ENCODE measurements around the gene SLC39A11.
"Not testable (repeated sequence)": the region's sequence is repeated elsewhere in the genome, so short reads cannot be mapped to it uniquely, and the experiment has no call there.

The SLC39A11 gene

GRCh38 chr17:72846399-72846798, 246.1 kb downstream of the SLC39A11 start:
- DNase-seq (ENCODE audit: low read depth in 4 of 4, low spot score in 1 of 4) = no peak

- DNase-seq (ENCODE audit: low read depth in 4 of 4, low spot score in 1 of 4) = no peak
These were observed 248.9 kb downstream of the SLC39A11 start for GRCh38 chr17:72843591-72843990.

DNA sequence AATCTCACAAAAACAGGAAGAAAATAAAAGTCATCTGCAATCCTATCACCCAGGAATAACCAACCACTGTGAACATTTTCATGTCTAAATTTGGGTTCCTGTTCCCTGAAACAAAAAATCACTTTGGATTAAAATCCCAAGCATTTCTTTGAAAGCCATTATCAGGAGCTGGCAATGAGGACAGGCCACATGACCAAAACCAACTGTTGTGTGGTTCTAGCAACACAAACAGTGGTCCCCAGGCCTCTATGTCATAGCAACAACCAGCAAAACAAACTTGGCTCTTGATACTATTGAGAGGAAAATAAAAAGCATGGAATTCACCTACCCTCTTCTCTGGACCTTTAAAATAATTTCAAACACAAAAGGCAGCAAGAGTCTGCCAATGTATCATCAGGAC, 252.5 kb downstream of the SLC39A11 start:
- no peak for DNase-seq (ENCODE audit: low read depth in 4 of 4, low spot score in 1 of 4)

- no peak for DNase-seq (ENCODE audit: low read depth in 4 of 4, low spot score in 1 of 4)
These were observed 253.3 kb downstream of the SLC39A11 start for GRCh38 chr17:72839131-72839725.

GRCh38 chr17:72838581-72838980, 253.9 kb downstream of the SLC39A11 start:
- DNase-seq (ENCODE audit: low read depth in 4 of 4, low spot score in 1 of 4) = no peak

DNA sequence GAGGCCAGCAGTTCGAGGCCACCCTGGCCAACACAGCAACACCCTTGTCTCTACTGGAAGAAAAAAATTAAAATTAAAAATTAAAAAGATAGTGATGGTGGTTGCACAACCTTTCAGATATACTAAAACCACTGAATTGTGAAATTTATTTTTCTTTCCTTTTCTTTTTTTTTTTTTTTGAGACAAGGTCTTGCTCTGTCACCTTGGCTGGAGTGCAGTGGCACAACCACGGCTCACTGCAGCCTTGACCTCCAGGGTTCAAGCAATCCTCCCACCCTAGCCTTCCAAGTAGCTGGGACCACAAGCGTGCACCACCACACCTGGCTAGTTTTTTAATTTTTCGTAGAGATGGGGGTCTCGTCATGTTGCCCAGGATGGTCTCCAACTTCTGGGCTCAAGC, 254.4 kb downstream of the SLC39A11 start:
- no peak for DNase-seq (ENCODE audit: low read depth in 4 of 4, low spot score in 1 of 4)

GRCh38 chr17:72837335-72837734, 255.2 kb downstream of the SLC39A11 start:
- DNase-seq (ENCODE audit: low read depth in 4 of 4, low spot score in 1 of 4) = no peak

DNA sequence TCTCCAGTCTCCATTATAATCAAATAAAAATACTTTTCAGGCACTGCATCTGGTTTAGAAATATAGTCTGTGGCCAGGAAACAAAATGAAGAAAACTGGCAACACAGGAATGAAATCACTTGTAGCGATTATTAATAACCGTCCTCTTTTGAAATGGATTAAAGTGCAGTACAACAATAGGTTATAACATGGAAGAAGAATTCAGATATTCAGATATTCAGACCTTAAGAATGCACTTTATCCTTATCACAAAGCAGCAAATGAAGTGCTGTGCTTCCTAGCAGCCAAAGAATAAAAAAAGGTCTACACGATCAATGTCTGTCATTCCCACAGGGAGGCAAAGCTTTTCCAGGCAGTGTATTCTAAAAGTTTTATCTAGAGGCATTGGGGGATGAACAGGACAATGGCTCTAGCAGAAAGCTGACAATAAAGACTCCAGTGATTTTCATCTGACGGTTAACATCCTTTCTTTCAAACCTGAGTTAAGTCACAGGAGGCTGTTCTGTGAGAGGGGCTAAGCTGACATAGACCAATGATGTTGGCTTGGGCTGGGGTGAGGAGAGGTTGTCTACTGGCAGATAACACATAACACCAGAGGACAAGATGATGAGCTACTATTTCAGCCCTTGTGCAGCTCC, 259.2 kb downstream of the SLC39A11 start:
- no peak for DNase-seq (ENCODE audit: low read depth in 4 of 4, low spot score in 1 of 4)

GRCh38 chr17:72832306-72832705, 260.2 kb downstream of the SLC39A11 start:
- no peak for DNase-seq (ENCODE audit: low read depth in 4 of 4, low spot score in 1 of 4)

DNA sequence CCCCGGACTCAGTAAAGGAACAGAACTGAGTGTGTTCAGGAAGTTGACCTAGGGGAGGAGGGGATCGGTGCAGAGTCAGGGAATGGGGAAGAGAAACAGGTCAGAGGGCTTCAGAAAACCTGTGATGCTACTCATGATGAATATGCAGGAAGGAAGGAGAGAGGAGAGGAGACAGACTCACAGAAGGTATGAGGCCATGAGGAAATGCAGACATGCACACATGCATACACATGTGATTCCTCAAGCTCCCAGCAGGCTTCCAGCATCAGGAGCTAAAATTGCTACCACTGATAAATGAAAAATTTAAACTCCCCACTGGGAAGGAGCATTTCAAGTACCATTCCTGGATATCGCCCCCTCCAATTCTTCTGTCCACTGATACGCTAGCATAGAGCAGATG, 262.6 kb downstream of the SLC39A11 start:
- DNase-seq (ENCODE audit: low read depth in 4 of 4, low spot score in 1 of 4) = no peak

- no peak for DNase-seq (ENCODE audit: low read depth in 4 of 4, low spot score in 1 of 4)
These were observed 265.9 kb downstream of the SLC39A11 start for GRCh38 chr17:72826602-72827001.

- DNase-seq (ENCODE audit: low read depth in 4 of 4, low spot score in 1 of 4) = not testable (repeated sequence)
These were observed 266.4 kb downstream of the SLC39A11 start for GRCh38 chr17:72826059-72826458.

- no peak for DNase-seq (ENCODE audit: low read depth in 4 of 4, low spot score in 1 of 4)
These were observed 267.3 kb downstream of the SLC39A11 start for GRCh38 chr17:72825218-72825617.

GRCh38 chr17:72824267-72824666, 268.2 kb downstream of the SLC39A11 start:
- not testable (repeated sequence) for DNase-seq (ENCODE audit: low read depth in 4 of 4, low spot score in 1 of 4)

DNA sequence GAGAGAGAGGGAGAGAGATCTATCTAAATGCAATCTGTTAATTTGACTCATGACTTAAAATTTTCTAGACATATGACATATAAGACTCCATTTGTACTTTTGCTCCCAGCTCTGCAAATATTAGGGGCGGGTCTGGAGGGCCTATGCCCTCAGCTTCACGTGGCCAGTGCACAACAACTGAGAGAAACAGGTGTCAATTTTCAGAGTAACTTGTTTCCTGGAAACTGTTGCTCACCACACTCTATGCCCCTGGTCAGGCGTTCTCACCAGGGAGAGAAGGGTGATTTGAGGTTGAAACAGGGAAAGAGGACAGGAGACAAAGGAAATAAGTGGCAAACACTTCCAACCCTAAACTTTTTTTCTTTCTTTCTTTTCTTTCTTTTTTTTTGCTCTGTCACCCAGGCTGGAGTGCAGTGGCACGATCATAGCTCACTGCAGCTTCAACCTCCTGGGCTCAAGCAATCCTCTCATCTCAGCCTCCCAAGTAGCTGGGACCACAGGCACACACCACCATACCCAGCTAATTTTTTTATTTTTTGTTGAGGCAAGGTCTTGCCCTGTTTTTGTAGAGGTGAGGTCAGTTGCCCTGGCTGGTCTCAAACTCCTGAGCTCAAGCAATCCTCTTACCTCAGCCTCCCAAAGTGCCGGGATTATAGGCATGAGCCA, 270.0 kb downstream of the SLC39A11 start:
- DNase-seq (ENCODE audit: low read depth in 4 of 4, low spot score in 1 of 4) = no peak

DNA sequence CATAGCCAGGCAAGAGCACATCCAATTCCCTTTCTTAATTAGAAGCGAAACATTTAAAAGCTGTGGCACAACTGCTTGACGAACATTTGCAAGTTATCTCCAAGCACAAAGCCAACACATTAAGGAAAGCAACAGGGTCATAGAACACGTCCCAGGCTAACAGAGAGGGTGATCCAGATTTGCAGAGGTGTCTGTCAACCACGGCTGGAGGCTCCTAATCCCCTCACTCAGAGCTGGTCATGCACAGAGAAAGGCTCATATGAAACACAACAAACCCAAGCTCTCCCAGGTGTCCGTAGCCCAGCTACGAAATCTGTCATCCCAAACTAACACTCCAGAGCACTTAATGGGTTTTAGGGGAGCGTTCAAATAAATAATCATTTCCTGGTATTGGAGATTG, 276.1 kb downstream of the SLC39A11 start:
- DNase-seq (ENCODE audit: low read depth in 4 of 4, low spot score in 1 of 4) = no peak

- DNase-seq (ENCODE audit: low read depth in 4 of 4, low spot score in 1 of 4) = no peak
These were observed 279.0 kb downstream of the SLC39A11 start for GRCh38 chr17:72813481-72813880.

- DNase-seq (ENCODE audit: low read depth in 4 of 4, low spot score in 1 of 4) = no peak
These were observed 279.7 kb downstream of the SLC39A11 start for GRCh38 chr17:72812823-72813222.

DNA sequence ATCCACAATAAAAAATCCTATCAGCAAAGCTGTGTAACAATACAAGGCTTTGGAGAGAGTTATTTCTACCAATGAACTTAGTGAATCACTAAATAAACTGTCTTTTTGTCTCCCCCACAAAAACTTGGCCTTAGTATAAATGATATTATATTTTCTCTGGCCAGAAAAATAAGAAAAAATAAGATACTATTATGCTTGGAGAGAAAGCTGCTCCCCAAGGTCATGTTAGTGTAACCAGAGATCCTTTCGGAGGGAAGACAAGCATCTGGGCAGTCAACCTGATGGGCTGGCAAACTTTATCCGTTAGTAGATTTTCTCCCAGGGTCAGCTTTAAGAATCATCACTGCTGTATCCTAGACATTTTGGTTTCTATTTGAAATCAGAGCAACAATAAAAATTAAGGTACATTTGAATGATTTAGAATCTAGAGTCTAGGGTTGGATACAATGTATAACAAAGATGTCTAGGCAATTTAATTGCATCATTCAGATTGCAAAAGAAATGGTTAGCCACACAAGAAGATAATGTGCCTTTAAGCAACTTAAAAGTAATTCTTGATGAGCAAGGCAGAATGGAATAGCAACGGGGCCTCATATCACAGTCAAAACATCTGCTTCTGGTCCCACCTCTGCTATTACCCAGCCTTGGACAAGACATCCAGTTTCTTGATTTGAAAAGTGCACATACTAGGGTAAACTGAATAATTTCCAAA, 280.4 kb downstream of the SLC39A11 start:
- DNase-seq (ENCODE audit: low read depth in 4 of 4, low spot score in 1 of 4) = no peak

GRCh38 chr17:72810991-72811508, 281.4 kb downstream of the SLC39A11 start:
- DNase-seq (ENCODE audit: low read depth in 4 of 4, low spot score in 1 of 4) = no peak

DNA sequence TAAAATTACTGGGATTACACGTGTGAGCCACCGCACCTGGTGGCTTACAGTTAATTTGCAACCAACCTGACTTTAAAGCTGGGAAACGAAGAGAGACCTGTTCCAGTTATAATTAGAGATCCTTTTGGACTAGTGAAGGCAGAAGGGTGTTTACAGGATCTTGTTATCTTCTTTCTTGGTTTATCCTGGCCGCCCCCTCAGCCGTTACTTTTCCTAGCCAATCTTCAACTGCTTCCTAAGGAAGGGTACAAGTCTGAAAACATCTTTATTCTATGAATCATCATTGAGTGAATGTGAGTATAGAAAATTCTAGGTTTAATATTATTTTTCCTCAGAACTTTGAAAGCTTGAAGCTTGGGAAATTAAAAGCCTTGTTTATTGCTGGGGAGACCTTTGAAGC, 286.5 kb downstream of the SLC39A11 start:
- DNase-seq (ENCODE audit: low read depth in 4 of 4, low spot score in 1 of 4) = no peak

Measured in stimulated activated CD4-positive, alpha-beta T cell treated with anti-CD3 and anti-CD28 coated beads, Interleukin-1b, Interleukin-23, amount 100 ng/mL, for 24 hours (primary cell).